Peyer's patch (tissue), 4 donors: ENCODE results near the gene ROBO1.

Experiments
- CTCF ChIP-seq, 6 experiments: fragments of 450-650 bp in 4 of 6; fragments of 200-600 bp in 2 of 6; sonication (generic) in 1 of 6; IDR thresholded peaks; one replicate each; pipeline ENCODE4 v1.5.1; 2017 to 2019; ENCODE audit warnings: antibody characterized with exemption in 6 of 6, mild to moderate bottlenecking in 3 of 6, moderate library complexity in 1 of 6
- POLR2A ChIP-seq, 2 donors: fragments of 450-650 bp; IDR thresholded peaks; one replicate each; pipeline ENCODE4 v1.5.1; 2017; ENCODE audit warnings: antibody characterized with exemption in 2 of 2, mild to moderate bottlenecking in 2 of 2, moderate library complexity in 2 of 2

- TF ChIP-seq CTCF (IDR thresholded peaks at IDR 0.05) = no peak
- no peak for TF ChIP-seq POLR2A (IDR thresholded peaks at IDR 0.05)
Observed at GRCh38 chr3:79253704-79254103, 514.1 kb downstream of the ROBO1 start.
